GM19395 (cell line): ENCODE measurements around the gene ALOX15B.
"Not testable (repeated sequence)": the region's sequence is repeated elsewhere in the genome, so short reads cannot be mapped to it uniquely, and the experiment has no call there.

Experiments used
- ATAC-seq: cut with Tn5 transposase; IDR thresholded peaks from one replicate; pipeline ENCODE4 v1.9.1; 2021; ENCODE audit warnings: mild to moderate bottlenecking, moderate library complexity; ENCODE audit not compliant: unreplicated experiment

Gene ALOX15B

DNA sequence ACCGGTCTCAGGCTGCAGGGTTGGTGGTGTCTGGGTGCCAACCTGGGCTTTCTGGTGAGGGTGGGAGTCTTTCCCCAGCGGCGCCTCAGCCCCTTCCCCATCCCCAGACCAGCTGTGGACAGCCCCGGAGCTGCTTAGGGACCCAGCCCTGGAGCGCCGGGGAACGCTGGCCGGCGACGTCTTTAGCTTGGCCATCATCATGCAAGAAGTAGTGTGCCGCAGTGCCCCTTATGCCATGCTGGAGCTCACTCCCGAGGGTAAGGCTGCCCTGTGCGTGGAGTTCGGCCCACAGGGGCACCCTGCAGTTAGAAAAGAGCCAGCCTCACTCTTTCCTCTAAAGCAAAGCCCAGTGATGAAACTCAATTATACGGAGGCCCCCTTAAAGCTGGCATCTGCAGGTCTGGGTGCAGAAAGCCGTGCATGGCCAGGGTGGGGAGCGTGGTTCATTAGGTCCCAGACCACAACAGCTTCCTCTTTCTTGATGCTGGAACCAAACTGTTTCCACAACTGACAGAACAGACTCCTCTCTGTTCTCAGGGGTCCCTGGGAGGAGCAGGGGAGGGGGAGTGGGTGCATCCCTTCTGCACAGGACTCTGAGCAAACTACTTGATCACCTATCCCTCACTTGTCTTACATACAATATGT, 25.7 kb upstream of the ALOX15B start:
- ATAC-seq, result no peak

DNA sequence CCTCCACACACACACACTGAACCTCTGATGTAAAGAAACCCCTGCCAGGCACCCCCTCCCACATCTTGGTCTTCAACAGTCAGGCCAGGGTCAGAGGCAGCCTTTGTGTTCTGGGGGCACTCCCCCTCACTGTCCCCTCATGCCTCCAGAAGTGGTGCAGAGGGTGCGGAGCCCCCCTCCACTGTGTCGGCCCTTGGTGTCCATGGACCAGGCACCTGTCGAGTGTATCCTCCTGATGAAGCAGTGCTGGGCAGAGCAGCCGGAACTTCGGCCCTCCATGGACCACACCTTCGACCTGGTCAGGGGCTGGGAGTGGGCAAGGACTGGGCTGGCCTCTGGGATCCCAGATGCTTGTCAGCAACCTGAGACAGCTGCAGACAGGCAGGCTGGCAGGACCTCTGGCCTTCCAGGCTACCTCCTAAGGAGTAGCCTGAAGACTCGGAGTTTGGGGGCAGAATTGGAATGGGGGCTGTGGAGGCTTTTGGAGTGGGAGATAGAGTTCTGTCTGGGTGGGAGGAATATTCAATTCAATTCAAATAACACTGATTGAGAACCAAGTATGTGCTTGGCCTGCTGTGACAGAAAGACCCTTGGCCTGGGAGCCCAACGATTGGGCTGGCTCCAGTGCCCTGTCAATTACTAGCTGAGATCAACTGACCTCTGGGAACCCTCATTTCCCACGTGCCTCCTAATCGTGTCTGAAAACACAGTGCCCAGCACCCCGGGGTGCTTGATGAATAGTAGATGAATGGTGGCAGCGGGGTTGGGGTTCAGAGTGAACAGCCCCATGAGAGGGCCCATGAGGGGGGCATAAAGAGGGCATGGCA, 24.9 kb upstream of the ALOX15B start:
- ATAC-seq, result no peak

DNA sequence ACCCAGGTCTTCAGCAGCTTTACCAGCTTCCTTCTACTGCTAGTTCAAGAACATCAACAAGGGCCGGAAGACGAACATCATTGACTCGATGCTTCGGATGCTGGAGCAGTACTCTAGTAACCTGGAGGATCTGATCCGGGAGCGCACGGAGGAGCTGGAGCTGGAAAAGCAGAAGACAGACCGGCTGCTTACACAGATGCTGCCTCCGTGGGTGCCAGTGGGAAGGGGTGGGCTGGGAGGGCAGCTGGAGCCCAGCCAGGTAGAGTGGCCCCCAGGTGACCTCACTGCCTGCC, 24.4 kb upstream of the ALOX15B start:
- no peak for ATAC-seq

DNA sequence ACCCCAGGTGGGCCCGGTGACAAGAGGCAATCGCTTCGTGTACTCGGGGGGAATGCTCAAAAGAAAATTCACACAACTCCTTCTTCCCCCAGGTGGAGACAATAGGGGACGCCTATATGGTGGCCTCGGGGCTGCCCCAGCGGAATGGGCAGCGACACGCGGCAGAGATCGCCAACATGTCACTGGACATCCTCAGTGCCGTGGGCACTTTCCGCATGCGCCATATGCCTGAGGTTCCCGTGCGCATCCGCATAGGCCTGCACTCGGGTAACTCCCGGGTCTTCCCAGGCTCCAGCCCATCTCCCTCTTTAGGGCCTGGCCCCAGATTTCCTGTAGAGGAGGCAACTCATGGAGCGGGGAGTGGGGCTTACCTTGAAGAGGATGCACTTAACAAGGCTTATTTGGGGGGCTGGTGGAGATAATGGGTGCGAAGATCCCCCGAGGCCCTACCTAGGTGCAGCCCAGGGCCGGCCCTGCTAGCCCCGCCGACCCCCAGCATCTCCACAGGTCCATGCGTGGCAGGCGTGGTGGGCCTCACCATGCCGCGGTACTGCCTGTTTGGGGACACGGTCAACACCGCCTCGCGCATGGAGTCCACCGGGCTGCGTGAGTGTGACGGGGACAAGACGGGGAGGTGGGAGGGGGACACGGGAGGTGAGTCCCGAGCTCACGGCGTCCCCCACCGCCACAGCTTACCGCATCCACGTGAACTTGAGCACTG, 23.5 kb upstream of the ALOX15B start:
- no peak for ATAC-seq

DNA sequence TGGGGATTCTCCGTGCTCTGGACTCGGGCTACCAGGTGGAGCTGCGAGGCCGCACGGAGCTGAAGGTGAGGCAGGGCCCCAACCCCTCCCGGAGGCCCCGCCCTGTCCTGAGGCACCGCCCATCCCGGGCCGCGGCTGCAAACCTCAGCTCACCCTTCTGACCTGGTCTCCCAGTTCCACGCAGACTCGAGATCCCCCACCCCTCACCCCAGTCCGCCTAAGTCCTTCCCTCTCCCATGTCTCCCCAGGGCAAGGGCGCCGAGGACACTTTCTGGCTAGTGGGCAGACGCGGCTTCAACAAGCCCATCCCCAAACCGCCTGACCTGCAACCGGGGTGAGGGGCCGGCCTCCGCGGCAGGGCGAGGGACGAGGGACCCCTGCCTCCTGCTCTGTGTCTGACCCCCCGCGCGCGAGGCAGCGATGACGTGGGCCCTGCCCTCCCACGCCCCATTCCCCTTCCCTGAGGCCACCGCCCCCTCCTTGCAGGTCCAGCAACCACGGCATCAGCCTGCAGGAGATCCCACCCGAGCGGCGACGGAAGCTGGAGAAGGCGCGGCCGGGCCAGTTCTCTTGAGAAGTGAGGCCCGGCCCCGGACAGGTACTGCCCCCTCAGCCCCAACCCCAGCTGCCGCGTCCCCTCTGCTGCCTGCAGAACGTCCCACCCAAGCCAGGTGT, 22.8 kb upstream of the ALOX15B start:
- no peak for ATAC-seq

DNA sequence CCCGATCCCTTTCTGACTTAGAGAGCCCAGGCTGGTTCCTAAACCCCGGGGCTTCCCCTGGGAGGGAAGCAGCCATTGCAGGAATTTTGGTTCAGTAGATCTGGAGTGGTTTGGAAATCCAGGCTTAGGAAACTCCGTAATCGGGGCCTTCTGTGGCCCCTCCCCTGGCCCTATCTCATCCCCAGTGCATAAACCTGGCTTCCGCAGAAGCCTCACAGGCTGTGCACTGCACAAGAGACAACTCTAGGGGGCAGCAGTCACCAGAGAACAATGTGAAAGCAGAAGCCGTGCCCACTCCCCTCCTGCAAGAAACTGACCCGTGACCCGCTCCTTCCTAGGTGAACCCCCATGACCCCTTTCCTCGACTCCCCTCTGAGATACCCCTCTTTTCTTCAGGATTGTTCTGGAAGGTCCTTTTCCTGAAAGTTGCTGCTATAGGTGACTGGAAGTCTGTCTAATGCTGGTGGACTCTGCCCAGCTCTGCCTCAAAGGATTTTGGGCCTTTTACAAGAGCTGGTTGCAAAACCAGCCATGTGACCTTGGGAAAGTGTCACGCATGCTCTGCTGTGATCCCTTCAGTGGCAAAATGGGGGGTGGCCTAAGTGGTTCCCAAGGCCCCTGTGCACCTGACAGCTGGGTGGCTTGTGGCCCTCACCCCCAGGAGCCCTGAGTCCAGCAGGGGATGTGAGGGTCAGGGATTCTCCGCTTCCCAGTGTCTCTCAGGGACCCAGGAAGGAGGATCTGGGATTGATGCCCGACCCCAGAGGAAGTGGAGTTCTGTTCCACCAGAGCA, 22.0 kb upstream of the ALOX15B start:
- no peak for ATAC-seq

DNA sequence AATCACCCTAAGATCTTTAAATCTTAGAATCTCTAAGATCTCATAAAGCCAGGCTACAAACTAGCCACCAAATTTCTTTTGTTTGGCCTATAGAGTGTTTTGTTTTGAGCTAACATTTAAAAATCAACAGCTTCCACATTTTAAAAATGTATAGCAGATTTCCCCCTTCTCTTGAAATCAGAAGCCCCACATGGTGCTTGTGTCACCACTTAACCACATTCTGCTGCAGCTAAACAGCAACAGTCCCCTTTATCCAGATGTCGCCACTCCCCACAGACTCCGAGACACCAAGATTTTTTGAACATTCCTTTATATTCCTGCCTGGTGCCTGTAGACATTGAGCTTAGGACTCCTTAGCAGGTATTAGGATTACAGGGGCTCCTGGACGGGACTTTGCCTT, 20.4 kb upstream of the ALOX15B start:
- no peak for ATAC-seq

DNA sequence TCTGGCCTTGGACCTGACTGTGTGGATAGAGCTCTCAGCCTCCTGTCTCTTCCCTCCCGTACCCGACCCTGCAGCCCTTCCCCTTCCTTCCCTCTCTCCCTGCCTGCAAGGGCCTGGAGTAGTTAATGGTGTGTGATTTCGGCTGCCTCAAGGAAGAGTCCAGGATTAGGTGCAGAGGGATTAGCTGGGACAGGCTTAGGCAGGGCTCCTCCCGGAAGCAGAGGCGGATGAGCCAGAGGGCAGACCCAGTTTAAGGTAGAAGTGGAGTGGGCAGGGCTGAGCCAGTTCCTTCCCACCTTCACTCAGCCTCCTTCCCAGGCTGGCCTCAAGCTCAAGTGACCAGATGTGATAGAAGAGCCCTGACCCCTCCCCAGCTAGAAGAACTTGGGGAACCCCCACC, 19.7 kb upstream of the ALOX15B start:
- ATAC-seq, result no peak

DNA sequence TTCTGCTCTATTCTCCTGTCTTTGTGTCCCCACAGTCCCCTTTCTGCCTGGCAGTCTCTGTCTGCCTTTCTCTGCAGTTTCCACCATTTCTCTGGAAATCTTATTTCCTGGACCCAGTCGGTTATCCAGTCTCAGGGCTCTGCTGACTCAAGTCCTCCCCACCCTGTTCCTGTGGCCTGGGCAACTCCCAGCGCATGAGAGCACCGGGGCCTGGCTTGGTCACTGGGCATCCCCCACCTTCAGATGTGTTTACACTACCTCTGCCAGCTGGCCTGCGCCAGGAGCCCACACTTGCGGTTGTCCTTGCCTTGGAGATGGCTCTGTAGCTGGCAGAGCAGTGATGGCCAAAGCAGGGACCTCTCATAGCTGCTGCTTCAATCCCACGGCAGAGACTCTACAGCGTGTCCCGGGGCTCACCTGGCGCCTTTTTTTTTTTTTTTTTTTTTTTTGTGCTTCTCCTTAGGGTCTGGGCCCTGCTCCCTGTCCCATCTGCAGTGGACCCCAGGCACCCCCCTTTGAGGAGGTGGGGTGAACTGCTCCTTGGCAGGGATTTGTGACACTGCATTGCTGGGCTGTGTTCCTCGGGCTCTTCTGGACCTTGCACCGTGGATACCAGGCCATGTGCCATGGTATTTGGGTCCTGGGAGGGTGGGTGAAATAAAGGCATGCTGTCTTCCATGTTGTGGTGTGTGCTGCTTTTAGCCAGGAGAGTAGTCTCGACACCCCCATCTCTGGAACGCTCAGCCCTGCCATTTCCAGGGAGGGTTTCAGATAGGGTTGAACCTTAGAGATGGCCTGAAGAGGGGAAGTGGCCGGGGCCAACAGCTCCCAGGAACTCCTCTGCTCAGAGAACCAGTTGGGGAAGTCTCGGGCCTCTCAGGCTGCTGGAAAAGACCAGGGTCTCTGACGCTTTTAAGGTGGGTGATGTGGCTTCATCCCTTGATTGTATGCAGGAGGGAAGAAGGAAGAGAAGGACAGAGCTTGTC, 18.9 kb upstream of the ALOX15B start:
- ATAC-seq, result no peak

DNA sequence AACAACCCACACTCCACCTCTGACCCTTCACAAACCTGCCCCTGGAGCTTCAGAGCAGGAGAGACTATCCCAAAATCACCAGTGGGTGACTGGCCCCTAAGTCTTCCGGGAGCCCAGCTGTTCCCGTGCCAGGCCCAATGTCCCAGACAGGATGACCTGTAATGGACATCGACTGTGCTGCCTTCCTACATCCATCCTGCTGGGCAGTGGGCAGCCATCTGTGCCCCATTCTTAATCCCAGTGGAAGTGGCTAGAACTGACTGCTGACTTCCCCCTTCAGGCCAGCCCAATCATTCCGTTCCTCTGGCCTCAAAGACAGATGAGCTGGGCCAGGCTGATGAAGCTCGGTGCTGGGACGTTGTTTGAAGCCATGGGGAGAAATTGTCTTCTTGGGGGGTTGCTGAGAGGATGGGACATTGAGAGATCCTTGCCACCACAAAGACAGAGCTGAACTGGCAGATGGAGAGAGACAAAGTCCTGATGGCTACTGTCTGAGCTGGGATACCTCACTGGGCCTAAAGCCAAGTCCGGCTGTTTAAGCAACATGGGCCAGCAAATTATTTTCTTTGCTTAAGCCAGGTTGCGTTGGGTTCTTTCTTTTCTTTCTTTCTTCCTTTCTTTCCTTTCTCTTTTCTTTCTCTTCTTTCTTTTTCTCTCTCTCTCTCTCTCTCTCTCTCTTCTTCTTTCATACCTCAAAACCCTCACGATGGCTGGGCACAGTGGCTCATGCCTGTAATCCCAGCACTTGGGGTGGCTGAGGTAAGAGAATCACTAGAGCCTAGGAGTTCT, 17.9 kb upstream of the ALOX15B start:
- ATAC-seq, result no peak

DNA sequence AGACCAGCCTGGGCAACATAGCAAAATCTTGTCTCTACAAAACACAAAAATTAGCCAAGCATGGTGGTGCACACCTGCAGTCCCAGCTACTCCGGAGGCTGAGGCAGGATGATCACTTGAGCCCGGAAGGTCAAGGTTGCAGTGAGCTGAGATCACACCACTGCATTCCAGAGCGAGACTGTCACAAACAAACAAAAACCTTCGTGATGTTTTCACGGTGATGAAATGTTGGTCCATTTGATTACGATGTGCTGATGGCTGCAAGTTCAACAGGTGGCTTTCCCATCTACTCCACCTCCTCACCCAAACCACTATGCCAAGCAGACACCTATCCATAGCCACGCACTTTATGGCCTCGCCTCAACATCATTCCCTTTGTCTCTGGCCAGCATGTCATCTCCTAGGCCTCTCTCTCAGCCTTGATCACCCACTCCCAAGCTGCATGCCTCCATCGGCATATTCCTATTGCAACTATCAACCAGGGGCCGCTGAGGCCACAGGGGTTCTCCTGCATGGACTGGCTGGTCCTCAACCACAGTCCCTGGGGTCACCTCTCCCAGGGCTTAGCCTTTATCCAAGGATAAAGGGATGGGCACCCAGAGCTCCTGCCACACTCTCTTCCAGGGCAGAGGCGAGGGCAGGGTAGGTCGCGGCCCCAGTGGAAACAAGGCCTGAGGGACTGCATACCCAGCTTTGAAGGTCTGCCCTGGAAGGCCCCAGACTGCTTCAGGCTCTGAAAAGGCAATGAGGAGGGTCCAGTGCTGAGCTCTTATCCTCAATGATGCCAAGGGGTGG, 17.1 kb upstream of the ALOX15B start:
- no peak for ATAC-seq

DNA sequence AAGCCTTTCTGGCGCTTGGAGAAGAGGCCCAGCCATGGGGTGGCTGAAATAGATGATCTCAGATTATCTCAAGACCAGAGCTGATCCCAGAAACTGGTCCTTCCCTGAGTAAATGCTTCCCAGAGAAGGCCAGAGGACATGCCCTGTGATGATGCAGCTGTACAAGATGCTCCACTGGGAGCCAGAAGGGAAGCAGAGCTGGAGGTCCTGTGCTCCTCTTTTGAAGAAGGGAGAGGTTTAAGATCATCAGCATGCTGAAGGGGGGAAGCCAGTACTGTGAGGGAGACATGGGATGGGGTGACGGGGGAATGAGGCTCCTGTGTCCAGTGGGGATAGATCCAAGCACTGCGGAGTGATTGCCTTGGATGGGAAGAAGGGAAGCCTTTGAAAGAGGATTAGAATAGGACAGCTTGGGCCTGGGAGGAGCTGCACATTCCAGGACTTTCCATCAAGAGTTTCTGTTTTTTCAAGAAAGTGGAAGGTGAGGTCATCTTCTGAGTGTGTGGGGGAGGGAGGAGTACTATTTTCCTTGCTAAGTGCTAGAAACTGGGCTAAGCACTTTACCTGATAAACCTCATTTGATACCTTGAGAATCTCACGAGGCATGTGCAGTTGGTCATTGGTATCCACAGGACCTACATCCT, 16.4 kb upstream of the ALOX15B start:
- ATAC-seq, result no peak

DNA sequence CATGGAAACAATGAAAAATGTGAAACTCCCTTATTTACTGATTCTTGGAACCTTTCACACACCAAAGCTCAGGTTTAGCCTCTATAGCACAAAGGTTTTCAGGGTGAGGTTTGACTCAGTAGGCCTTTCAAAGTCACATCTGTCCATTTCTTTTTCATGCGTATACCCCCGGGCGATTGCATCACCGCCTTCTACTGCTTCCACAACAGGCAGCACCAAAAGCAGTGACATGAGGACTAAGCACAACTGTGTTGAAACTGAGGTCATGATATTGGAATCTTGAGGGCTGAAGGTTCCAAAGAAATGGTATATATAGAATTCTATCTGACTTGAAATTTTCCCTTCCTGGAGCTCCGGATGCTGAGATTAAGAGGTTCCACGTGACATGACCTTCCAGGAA, 14.7 kb upstream of the ALOX15B start:
- ATAC-seq, result not testable (repeated sequence)

DNA sequence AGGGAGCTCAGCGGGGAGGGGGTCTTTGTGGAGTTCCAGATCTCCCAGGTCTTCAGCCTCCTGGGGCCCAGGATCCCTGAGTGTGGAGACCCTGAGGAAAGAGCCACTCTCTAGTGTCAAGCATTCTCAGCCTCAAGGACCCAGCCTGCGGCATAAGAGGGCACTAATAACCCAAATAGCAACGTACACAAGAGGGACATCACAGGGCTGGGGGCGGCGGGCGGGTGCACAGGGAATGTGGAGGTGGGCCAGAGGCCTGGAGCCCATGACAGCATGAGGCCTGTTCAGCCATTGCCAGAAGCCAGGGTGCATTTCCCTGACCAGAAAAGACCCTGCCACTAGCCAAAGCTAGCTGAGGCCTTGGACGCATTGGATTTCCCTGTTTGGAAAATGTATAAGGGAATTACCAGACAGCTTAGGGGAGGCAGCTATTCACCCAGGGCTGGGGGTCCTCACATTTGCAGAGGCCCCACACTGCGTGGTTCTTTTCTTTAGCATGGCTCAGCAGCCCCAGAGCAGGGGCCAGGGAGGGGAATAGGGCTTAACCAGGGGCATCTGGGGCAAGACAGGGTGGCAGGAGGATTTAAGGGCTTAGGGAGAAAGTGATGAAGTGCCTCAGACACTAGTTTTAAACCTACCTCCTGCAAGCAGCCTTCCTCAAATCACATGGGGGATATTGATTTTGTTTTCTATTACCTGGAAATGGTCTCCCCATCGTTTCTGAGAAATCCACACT, 13.5 kb upstream of the ALOX15B start:
- ATAC-seq, result no peak

DNA sequence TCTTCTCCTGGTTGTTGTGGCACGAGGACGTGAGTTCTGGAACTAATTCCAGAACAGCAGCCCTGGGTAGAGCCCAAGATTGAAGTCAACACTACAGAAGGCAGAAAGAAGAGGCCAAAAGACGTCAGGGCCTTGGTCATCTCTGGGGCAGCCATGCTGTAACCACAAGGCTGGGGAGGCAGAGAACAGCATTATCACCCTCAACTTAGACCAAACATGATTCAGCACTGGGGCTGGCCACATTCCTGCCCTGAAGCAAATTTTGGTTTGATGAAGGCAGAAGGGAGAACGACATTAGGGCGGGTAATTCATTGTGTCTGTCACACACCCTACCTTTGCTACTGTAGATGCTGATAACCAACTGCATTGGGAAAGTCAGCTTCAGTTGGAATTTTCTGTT, 9.7 kb upstream of the ALOX15B start:
- ATAC-seq, result no peak

DNA sequence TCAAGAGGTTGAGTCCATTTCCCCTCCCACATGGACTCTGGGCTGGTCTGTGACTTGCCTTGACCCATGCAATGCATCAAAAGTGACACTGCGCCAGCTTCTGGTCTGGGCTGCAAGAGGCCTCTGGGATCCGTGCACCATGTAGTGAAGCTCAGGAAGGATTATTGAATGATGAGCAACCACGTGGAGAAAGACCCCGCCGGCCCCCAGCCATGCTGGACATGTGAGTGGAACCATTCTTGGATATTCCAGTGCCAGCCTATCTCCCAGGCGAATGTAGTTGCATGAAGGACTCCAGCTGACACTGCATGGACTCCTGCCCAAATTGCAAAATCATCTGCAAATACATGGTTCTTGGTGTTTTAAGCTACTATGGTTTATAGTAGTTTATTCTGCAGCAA, 7.6 kb upstream of the ALOX15B start:
- ATAC-seq, result no peak

DNA sequence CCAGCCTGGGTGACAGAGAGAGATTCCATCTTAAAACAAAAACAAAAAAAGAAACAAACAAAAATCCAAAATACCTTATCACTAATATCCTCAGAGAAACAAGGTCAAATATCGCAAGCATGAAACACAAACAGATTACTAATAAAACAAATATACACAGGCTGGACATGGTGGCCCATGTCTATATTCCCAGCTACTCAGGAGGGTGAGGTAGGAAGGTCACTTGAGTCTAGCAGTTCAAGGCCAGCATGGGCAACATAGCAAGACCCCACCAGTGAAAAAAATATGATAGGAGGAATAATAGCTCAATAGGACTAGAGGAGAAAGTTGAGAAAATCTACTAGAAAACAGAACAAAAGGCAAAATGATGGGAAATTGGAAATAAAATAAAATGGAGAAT, 6.9 kb upstream of the ALOX15B start:
- ATAC-seq, result no peak
